Smooth muscle cell (in vitro differentiated cells): ENCODE measurements around the gene HSD3B7. TPM values are rescaled to one million over a fixed set of nuclear protein-coding genes. Genes with fewer than 3 reads are reported as not detected.

ENCODE experiments used
- DNase-seq: peaks from one replicate; lab custom pipeline; 2025; ENCODE audit not compliant: unreplicated experiment; lab: John Stamatoyannopoulos, UW
- H2AFZ ChIP-seq: fragments of 200-600 bp; sonication (generic); 2 replicates; pipeline ENCODE4 v1.6.0; 2016; ENCODE audit warnings: antibody characterized with exemption, low read depth, mild to moderate bottlenecking
- H3F3A ChIP-seq: fragments of 200-600 bp; sonication (generic); 2 replicates; pipeline ENCODE4 v1.6.0; 2017; ENCODE audit warnings: antibody characterized with exemption, low read depth
- H3K27ac ChIP-seq: fragments of 200-600 bp; sonication (generic); 2 replicates; pipeline ENCODE4 v1.5.1; 2016; ENCODE audit warnings: low read depth, mild to moderate bottlenecking
- H3K27me3 ChIP-seq: fragments of 200-600 bp; sonication (generic); 2 replicates; pipeline ENCODE4 v1.6.1; 2016; ENCODE audit warnings: low read depth, mild to moderate bottlenecking
- H3K36me3 ChIP-seq: fragments of 200-600 bp; sonication (generic); 2 replicates; pipeline ENCODE4 v1.5.1; 2016; ENCODE audit warnings: low read depth
- H3K4me1 ChIP-seq: fragments of 200-600 bp; sonication (generic); 2 replicates; pipeline ENCODE4 v1.5.1; 2016; ENCODE audit warnings: low read depth
- H3K4me2 ChIP-seq: fragments of 200-600 bp; sonication (generic); 2 replicates; pipeline ENCODE4 v1.6.0; 2016; ENCODE audit warnings: mild to moderate bottlenecking
- H3K4me3 ChIP-seq: fragments of 200-600 bp; sonication (generic); 2 replicates; pipeline ENCODE4 v1.5.1; 2016; ENCODE audit warnings: mild to moderate bottlenecking
- H3K79me2 ChIP-seq: fragments of 200-600 bp; sonication (generic); 2 replicates; pipeline ENCODE4 v1.6.0; 2016; ENCODE audit warnings: low read depth, mild to moderate bottlenecking
- H3K9ac ChIP-seq: fragments of 200-600 bp; sonication (generic); 2 replicates; pipeline ENCODE4 v1.6.0; 2016; ENCODE audit warnings: low read depth
- H3K9me3 ChIP-seq: fragments of 200-600 bp; sonication (generic); replicated peaks from 2 replicates; pipeline ENCODE4 v1.5.1; 2016; ENCODE audit warnings: low read depth
- H4K20me1 ChIP-seq: fragments of 200-600 bp; sonication (generic); 2 replicates; pipeline ENCODE4 v1.6.0; 2016; ENCODE audit warnings: low read depth
- WGBS: methylation state at CpG from one replicate; pipeline ENCODE4 v1.1.7; 2016; ENCODE audit warnings: low lambda C conversion rate; 5-methylcytosine and 5-hydroxymethylcytosine counted together
- polyA plus RNA-seq: library from polyadenylated mRNA; unstranded; fragments of >200 nt; fragmentation: Nextera tagmentation; extraction: Ambion mirVana; gene quantifications from 2 replicates; pipeline ENCODE4 v1.2.1, GENCODE V29; 2016
- total RNA-seq: library from RNA; depleted of rRNA; stranded (reverse); fragments of >200 nt; gene quantifications from 2 replicates; pipeline ENCODE4 v1.2.3, GENCODE V29; 2014
- TF ChIP-seq, protein P1 (sequence below): fragments of 200-600 bp; sonication (generic); IDR thresholded peaks from 2 replicates; pipeline ENCODE4 v1.5.1; 2017; ENCODE audit warnings: borderline replicate concordance, mild to moderate bottlenecking, antibody characterized with exemption; ENCODE audit not compliant: insufficient read depth, poor library complexity, severe bottlenecking

Gene HSD3B7
- total and polyA plus RNA-seq, 2 experiments from 2014 or later: 10.8 to 15.5 TPM

DNA sequence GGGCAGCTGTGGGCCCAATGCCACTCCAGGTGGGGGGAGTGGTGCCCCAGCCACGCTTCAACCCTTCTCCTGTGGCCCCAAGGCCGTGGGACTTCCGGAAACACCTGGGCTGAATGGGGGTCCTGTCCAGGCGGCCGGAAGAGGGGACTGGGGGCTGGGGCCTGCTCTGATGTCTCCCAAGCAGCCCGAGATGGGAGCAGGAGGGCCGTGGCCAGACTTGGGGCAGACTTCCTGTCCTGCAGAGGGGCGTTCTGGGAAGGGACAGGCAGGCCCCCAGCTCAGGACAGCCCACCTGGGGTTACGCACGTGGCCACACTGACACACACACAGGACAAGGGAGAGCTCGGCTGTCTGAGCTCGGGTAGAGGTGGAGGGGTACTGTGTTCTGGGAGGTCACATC, 5.1 kb downstream of the HSD3B7 start:
- Histone ChIP-seq H3K27me3 (no peaks in the 10 kb centered on the region), H3K4me2 (no peak overlapping the region), H3K36me3 (no peaks in the 10 kb centered on the region), H3K9me3 (no peaks in the 10 kb centered on the region), H4K20me1 (no peaks in the 10 kb centered on the region), H3K4me1 (peaks cover 4% of the 10 kb centered on the region), H3K9ac (no peak overlapping the region), H3K4me3 (no peak overlapping the region), H2AFZ (no peak overlapping the region), H3K27ac (no peak overlapping the region), H3F3A (no peaks in the 10 kb centered on the region), H3K79me2 (no peaks in the 10 kb centered on the region)
- no peak for DNase-seq
- TF ChIP-seq, protein P1, sequence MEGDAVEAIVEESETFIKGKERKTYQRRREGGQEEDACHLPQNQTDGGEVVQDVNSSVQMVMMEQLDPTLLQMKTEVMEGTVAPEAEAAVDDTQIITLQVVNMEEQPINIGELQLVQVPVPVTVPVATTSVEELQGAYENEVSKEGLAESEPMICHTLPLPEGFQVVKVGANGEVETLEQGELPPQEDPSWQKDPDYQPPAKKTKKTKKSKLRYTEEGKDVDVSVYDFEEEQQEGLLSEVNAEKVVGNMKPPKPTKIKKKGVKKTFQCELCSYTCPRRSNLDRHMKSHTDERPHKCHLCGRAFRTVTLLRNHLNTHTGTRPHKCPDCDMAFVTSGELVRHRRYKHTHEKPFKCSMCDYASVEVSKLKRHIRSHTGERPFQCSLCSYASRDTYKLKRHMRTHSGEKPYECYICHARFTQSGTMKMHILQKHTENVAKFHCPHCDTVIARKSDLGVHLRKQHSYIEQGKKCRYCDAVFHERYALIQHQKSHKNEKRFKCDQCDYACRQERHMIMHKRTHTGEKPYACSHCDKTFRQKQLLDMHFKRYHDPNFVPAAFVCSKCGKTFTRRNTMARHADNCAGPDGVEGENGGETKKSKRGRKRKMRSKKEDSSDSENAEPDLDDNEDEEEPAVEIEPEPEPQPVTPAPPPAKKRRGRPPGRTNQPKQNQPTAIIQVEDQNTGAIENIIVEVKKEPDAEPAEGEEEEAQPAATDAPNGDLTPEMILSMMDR: no peak
- 86% methylated on average over 12 of the region's 12 CpGs for WGBS

DNA sequence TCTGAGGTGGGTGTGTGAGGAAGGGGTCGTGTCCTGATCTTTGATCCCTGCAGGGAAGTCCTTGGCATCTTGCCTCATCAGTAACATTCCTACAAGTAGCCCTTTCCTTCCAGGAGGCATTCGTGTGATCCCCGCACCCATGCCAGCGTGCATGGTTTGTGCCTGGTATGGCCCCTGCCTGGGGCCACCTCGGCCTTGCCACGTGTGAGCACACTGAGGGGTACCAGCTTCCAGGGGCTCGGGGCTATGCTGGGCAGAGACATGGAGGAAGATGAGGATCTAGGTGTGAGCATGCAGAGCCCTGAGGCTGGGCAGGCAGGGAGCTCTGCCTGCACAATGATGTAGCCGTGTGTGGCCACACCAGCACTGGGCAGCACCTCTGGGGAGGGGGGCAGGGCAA, 6.0 kb downstream of the HSD3B7 start:
- Histone ChIP-seq H2AFZ (no peak overlapping the region), H4K20me1 (no peaks in the 10 kb centered on the region), H3K27me3 (no peaks in the 10 kb centered on the region), H3K4me1 (no peaks in the 10 kb centered on the region), H3K27ac (no peak overlapping the region), H3K36me3 (no peaks in the 10 kb centered on the region), H3F3A (no peaks in the 10 kb centered on the region), H3K9me3 (no peaks in the 10 kb centered on the region), H3K79me2 (no peaks in the 10 kb centered on the region), H3K9ac (no peak overlapping the region), H3K4me3 (no peak overlapping the region), H3K4me2 (no peak overlapping the region)
- WGBS: 88% methylated on average over 8 of the region's 8 CpGs
- no peak for DNase-seq
- TF ChIP-seq, protein P1: no peak

DNA sequence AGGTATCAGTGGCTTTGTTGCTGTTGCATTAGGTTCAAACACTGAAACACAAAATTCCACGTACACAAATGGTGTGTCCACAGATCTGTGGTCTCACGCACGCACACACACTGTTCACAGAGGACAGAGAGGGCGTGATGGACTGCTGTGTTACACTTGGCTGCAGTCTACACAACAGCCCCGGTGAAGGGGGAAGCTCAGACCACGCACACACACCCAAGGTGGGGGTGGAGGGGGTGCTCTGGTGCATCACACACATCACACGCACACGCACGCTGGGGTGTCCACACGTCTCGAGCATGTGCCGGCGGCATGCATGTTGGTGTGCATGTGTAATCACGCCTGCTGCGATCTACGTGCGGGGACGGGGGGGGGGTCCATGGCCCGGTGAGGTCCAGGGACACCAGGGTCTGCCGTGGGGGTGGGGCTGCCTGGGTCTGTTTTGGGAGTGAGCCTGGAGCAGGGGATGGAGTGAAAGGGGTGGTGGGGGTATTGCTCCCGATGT, 7.3 kb downstream of the HSD3B7 start:
- Histone ChIP-seq H3K27me3 (no peaks in the 10 kb centered on the region), H3K36me3 (no peaks in the 10 kb centered on the region), H3K4me2 (no peak overlapping the region), H3K9me3 (no peaks in the 10 kb centered on the region), H2AFZ (no peak overlapping the region), H4K20me1 (no peaks in the 10 kb centered on the region), H3K9ac (no peak overlapping the region), H3K27ac (no peak overlapping the region), H3F3A (no peaks in the 10 kb centered on the region), H3K4me3 (no peak overlapping the region), H3K4me1 (no peaks in the 10 kb centered on the region), H3K79me2 (no peaks in the 10 kb centered on the region)
- DNase-seq: no peak
- TF ChIP-seq, protein P1: no peak
- WGBS: 97% methylated on average over 17 of the region's 21 CpGs

DNA sequence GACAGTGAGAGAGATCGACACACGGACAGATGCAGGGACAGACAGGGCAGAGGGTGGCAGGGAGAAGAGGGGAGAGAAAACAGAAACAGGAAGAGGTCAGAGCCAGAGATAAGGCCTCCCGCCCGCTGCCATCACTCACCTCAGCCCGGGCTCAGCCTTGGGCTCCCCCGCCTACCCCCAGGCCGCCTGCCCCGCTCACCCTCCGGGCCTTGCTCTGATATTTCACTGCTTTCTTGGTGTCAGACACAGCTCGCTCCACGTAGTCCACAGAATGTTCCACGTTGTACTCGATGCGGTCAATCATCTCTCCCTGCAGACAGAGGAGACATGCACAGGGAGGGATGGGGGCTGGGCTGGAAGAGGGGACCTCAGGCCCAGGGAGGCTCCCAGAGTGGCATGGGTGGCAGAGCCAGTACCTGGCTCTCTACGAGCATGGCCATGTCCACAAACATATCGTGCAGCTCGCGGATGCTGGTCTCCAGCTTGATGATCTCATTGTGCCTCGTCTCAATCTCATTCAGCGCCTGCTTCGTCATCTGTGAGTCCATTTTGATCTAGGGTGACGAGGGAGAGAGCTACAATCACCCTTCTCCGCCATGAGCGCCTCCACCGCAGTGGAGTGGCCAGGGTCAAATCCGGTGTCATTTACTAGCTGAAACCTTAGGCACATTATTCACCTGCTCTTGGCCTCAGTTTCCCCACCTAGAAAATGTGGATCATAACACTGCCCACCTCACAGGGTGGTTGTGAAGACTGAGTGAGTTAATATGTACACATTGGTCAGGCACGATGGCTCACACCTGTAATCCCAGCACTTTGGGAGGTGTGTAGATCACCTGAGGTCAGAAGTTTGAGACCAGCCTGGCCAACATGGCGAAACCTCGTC, 8.2 kb downstream of the HSD3B7 start:
- no peak overlapping the region for H3K27ac ChIP-seq
- WGBS: 82% methylated on average over 26 of the region's 29 CpGs

More for the DNA sequence above, 8.2 kb downstream of the HSD3B7 start:
- TF ChIP-seq, protein P1: no peak
- no peaks in the 10 kb centered on the region for H3K36me3 ChIP-seq
- H3F3A ChIP-seq: no peaks in the 10 kb centered on the region
- no peak overlapping the region for H2AFZ ChIP-seq
- H3K9ac ChIP-seq: no peak overlapping the region
- H3K4me1 ChIP-seq: no peaks in the 10 kb centered on the region
- H3K9me3 ChIP-seq: no peaks in the 10 kb centered on the region
- H3K4me2 ChIP-seq: no peak overlapping the region
- no peak overlapping the region for H3K4me3 ChIP-seq
- no peak for DNase-seq
- no peaks in the 10 kb centered on the region for H3K27me3 ChIP-seq
- H3K79me2 ChIP-seq: no peaks in the 10 kb centered on the region
- H4K20me1 ChIP-seq: no peaks in the 10 kb centered on the region
